ENCODE data around the gene SYNDIG1. TPM values are rescaled to one million over a fixed set of nuclear protein-coding genes. Genes with fewer than 3 reads are reported as not detected.
A peak's percentile ranks its signal among the peaks of the same experiment; 100 is the strongest.

The SYNDIG1 gene
- total and polyA plus RNA-seq, 2 of the 4 experiments (the other 2 are of a cell fraction): not detected

- ChIA-PET CTCF (no interaction called here), POLR2A (ENCODE audit: unreplicated experiment) (no interaction called here)
- H3K4ac ChIP-seq (ENCODE audit: low read depth, low read length): no peak overlapping the region
- no peaks in the 10 kb centered on the region for H3K36me3 ChIP-seq (ENCODE audit: control insufficient read depth, insufficient read depth, low read length)
- no peak overlapping the region for H2BK5ac ChIP-seq (ENCODE audit: low read depth, low read length, poor library complexity, severe bottlenecking)
- DNase-seq (no peak), ATAC-seq (ENCODE audit: low read depth) (no peak)
- H2BK20ac ChIP-seq (ENCODE audit: low read depth, low read length): no peak overlapping the region
- peak overlapping the region; percentile 1; the same call in 1 of the 2 replicates for H2BK120ac ChIP-seq (ENCODE audit: low read depth, low read length)
- H3K4me2 ChIP-seq (ENCODE audit: low read depth, low read length): no peak overlapping the region
- no peak for TF ChIP-seq MAZ (IDR thresholded peaks at IDR 0.05; ENCODE audit: borderline replicate concordance, low read depth, low read length)
- TF ChIP-seq RAD21 (IDR thresholded peaks at IDR 0.05; ENCODE audit: low read length): no peak
- no peak for TF ChIP-seq POLR2A (IDR thresholded peaks at IDR 0.05; ENCODE audit: low read depth, low read length)
- no peak for TF ChIP-seq RFX5 (IDR thresholded peaks at IDR 0.05; ENCODE audit: low read depth, low read length)
- TF ChIP-seq, protein P1, sequence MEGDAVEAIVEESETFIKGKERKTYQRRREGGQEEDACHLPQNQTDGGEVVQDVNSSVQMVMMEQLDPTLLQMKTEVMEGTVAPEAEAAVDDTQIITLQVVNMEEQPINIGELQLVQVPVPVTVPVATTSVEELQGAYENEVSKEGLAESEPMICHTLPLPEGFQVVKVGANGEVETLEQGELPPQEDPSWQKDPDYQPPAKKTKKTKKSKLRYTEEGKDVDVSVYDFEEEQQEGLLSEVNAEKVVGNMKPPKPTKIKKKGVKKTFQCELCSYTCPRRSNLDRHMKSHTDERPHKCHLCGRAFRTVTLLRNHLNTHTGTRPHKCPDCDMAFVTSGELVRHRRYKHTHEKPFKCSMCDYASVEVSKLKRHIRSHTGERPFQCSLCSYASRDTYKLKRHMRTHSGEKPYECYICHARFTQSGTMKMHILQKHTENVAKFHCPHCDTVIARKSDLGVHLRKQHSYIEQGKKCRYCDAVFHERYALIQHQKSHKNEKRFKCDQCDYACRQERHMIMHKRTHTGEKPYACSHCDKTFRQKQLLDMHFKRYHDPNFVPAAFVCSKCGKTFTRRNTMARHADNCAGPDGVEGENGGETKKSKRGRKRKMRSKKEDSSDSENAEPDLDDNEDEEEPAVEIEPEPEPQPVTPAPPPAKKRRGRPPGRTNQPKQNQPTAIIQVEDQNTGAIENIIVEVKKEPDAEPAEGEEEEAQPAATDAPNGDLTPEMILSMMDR (conservative IDR thresholded peaks at IDR 0.05; ENCODE audit: low read depth, low read length): no peak
- TF ChIP-seq FOS (IDR thresholded peaks at IDR 0.05; ENCODE audit: low read depth, low read length): no peak
- TF ChIP-seq MXI1 (IDR thresholded peaks at IDR 0.05; ENCODE audit: borderline replicate concordance, low read depth, low read length): no peak
- no peak for TF ChIP-seq RCOR1 (IDR thresholded peaks at IDR 0.05; ENCODE audit: insufficient replicate concordance, low read length)
- TF ChIP-seq ELK1 (IDR thresholded peaks at IDR 0.05; ENCODE audit: borderline replicate concordance, low read depth, low read length): no peak
- TF ChIP-seq SMC3 (IDR thresholded peaks at IDR 0.05; ENCODE audit: low read depth, low read length): no peak
- H2AK5ac ChIP-seq (ENCODE audit: low read depth, low read length): no peak overlapping the region
- no peak overlapping the region for H3K18ac ChIP-seq (ENCODE audit: low read depth, low read length)
- H3K9me3 ChIP-seq (ENCODE audit: control insufficient read depth, insufficient read depth, low read length): no peaks in the 10 kb centered on the region; the same call in none of the 2 replicates
- peaks cover 24% of the 10 kb centered on the region for H3K27me3 ChIP-seq (ENCODE audit: control insufficient read depth, insufficient read depth, low read length)
- no peak overlapping the region for H3K23ac ChIP-seq (ENCODE audit: low read depth, low read length)
- H4K8ac ChIP-seq (ENCODE audit: low read depth in 2 of 2, low read length in 2 of 2): no peak overlapping the region
- peaks cover 19% of the 10 kb centered on the region for H3K4me1 ChIP-seq (ENCODE audit: control insufficient read depth, insufficient read depth, low read length)
- peaks cover 4% of the 10 kb centered on the region; the same call in 1 of the 2 replicates for H4K20me1 ChIP-seq (ENCODE audit: insufficient read depth, low read length)
- no peak overlapping the region for H2BK15ac ChIP-seq (ENCODE audit: low read depth, low read length)
- in situ Hi-C loops (cut with MboI; ENCODE audit: low sequenced_read_pairs) (loop anchor here (25.0 kb wide), 1 partner anchor 740 kb away; the partner anchor contains the start of gene ABHD12), dilution Hi-C loops (cut with HindIII; ENCODE audit: low sequenced_read_pairs, unreplicated experiment) (no loop called here), intact Hi-C loops (cut with micrococcal nuclease) (no loop called here)
- peaks cover 19% of the 10 kb centered on the region; the same call in 1 of the 2 replicates for H3K9me1 ChIP-seq (ENCODE audit: insufficient read depth, low read length)
- H3K4me3 ChIP-seq (ENCODE audit: insufficient read depth, low read depth, low read length): no peak overlapping the region
- no TSS peak for BruUV-seq (replicated peaks)
- no peaks in the 10 kb centered on the region for H3K79me1 ChIP-seq (ENCODE audit: low read depth in 1 of 2, low read length in 2 of 2)
- no peak overlapping the region for H4K5ac ChIP-seq (ENCODE audit: low read depth, low read length)
- H2AFZ ChIP-seq (replicated peaks; ENCODE audit: low read length, poor library complexity): no peak overlapping the region
- H3K14ac ChIP-seq (replicated peaks; ENCODE audit: low read depth, low read length): no peak overlapping the region
- no peak overlapping the region for H3K9ac ChIP-seq (ENCODE audit: low read depth, low read length)
- H3K27ac ChIP-seq (ENCODE audit: insufficient read depth, low read length): no peak overlapping the region
- no peak overlapping the region for H3K56ac ChIP-seq (ENCODE audit: extremely low read depth, insufficient read depth, low read length)
- no CpG with 5 or more reads among the region's 2 CpGs for WGBS, 2 experiments (ENCODE audit: extremely low coverage in 2 of 2, insufficient read length in 1 of 2)
- H4K91ac ChIP-seq (ENCODE audit: insufficient read depth, low read depth, low read length): no peak overlapping the region
- no peak overlapping the region for H2AK9ac ChIP-seq (replicated peaks; ENCODE audit: low read depth, low read length, poor library complexity)
Measured at GRCh38 chr20:24647713-24648112, 178.3 kb downstream of the SYNDIG1 start.

All from IMR-90 (cell line).